Measurements from ENCODE around the gene TSHB.
"Not testable (repeated sequence)": the region's sequence is repeated elsewhere in the genome, so short reads cannot be mapped to it uniquely, and the experiment has no call there.

Gene TSHB

DNA sequence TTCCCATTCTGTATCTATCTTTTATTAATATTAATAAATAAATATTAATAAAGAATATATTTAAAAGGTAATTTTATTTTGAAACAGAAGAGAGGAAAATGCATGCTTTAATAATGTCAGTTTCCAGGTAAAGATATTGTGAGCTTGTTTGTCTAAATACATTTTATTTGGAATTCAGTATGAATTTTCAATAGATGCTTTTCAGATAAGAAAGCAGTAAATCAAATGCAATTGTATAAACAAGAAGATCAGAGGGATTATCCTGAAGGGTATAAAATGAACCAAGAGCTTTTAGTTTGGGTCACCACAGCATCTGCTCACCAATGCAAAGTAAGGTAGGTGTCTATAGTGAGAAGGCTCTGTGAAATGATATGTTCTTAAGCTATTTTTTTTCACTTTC is at the start of gene TSHB:
Gene TSHB, plus strand, starts transcription at position 301 of the 400 bp plus-strand sequence. CDS start 3,537 bp downstream, outside the sequence.
- DNase-seq (ENCODE audit: low spot score), result no peak

DNA sequence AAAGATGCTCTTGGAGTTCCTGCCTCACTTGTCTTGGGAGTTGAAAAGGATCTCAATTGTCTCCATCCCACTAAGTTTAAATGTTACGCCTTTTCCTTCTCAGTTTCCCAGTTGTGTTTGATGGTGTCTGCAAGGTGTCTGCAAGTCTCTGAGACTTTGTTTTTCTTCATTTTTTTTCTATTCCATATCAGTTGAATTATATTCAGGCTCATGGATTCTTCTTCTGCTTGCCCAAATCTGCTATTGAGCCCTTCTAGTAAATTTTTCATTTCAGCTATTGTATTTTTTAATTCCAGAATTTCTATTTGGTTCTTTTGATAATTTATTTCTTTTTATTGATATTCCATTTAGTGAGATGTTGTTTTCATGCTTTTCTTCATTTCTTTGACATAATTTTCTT is 47.4 kb upstream of the TSHB start:
- no peak for DNase-seq (ENCODE audit: low spot score)

DNA sequence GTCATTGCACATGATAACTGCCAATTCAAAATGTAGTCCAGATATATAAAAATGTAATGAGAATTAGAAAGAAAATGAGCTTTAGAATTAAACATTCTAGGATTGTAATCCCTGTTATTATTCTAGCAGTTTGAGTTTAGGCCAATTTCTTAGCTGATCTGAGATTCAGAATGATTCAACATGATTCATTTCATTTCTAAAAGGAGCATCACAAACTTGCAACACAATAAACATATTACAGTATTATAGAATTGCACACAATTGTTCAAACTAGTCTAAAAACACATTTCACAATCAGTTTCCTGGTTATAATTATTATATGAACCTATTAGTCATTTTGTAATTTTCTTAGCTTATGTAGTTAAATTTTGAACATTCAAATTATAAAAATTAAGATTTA is 43.3 kb upstream of the TSHB start:
- DNase-seq (ENCODE audit: low spot score), result no peak

DNA sequence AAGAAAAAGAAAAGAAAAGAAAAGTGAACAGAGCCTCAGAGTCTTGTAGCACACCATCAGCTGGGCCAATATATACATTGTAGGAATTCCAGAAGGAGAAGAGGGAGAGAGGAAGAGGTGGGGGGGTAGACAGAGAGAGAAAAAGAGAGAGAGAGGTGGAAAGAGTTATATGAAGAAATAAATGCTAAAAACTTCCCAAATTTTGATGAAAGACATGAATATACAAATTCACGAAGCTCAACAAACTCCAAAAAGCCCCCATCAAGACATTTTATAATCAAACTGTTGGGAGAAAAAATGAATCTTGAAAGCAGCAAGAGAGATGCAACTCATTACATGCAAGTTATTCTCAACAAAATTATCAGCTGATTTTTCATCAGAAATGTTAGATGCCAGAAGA is 41.5 kb upstream of the TSHB start:
- DNase-seq (ENCODE audit: low spot score), result no peak

DNA sequence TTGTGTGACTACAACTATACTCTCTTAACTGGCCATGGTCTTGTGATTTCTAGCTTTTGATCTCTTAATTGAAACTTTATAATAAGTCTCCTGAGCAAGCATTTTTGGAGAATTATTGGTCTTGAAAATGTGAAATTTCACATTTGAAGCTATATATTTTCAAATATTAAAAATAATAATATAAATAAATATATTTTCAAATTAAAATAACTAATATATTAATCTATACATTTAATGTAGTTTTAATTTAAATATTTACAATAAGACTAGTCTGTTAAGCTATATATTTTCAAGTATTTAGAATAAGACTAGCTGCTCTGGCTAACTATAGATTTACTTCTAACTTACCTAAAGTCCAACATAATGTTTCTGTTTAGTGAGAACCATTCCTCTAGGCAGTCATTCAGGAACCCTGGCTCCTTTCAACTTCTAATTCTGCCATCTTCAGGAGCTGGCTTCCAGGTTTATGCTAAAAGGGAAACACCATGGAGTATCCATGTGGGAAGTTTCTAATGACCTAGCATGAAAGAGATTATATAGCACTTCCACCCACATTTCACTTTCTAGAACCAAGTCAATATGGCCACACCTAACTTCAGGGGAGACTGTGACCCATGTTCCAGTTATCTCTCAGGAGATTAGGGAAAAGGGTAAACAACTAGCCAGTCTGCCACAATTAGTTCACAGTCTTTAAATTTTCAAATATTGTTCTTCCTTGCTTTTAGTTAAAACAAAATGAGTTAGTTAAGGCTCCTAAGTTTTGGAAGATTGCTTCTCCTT is 31.9 kb upstream of the TSHB start:
- DNase-seq (ENCODE audit: low spot score), result no peak

DNA sequence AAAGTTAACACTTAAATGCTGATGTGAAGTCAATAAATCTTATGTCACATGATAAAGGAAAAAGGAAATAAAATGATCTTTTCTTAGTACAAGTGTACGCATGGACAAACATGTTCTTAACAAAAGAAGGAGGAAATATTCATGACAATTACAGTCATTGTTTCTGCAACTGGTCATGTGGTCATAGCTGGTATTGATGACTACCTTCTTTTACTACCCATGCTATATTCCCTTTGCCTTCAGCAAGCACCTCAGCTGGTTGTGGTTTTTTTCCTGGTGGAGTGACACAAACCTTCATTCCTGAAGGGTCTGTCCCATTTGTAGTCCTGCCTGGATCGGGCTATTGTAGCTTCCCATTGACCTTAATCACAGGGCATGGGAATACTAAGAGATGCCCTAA is 23.4 kb upstream of the TSHB start:
- DNase-seq (ENCODE audit: low spot score), result no peak

DNA sequence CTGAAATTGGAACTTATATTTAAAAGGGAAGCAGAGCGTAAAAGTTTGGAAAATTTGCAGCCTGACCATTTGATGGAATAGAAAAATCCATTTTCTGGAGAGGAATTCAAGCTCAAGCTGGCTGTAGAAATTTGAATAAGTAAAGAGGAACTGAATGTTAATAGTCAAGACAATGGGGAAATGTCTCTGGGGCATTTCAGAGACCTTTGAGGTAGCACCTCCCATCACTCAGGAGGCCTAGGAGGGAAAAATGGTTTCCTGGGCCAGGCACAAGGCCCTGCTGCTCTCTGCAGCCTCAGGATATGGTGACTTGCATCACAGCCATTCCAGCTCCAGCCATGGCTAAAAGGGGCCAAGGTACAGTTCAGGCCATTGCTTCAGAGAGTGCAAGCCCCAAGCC is 17.6 kb upstream of the TSHB start:
- DNase-seq (ENCODE audit: low spot score), result no peak

DNA sequence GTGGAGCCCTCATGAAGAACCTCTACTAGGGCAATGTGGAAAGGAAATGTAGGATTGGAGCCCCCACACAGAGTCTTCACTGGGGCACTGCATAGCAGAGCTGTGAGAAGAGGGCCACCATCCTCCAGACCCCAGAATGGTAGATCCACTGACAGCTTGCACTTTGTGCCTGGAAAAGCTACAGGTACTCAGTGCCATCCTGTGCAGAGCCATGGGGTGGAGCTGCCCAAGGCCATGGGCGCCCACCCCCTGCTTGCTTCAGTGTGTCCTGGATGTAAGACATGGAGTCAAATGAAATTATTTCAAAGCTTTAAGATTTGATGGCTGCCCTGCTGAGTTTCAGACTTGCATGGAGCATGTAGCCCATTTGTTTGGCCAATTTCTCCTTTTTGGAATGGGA is 17.2 kb upstream of the TSHB start:
- DNase-seq (ENCODE audit: low spot score), result no peak

GRCh38 chr1:115013792-115014191 is 15.8 kb upstream of the TSHB start:
- no peak for DNase-seq (ENCODE audit: low spot score)

GRCh38 chr1:115019549-115019948 is 10.1 kb upstream of the TSHB start:
- DNase-seq (ENCODE audit: low spot score), result not testable (repeated sequence)

DNA sequence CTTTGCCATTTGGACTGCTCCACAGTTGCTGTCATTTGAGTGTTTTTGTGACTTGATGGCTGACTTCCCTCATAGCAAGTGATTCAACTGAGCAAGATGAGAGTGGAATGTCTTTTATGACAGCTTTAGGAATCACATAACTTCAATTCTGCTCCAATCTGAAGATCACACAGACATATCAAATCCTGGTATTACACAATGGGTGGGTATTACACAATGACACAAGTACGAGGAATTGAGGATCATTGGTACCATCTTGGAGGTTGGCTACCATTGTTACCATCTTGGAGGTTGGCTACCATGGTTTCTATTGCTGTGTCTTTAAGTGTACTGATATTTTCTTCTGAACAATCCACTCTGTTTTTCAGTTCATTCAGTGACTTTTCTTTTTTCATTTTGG is 8.5 kb upstream of the TSHB start:
- no peak for DNase-seq (ENCODE audit: low spot score)

GRCh38 chr1:115023593-115023992 is 6.0 kb upstream of the TSHB start:
- DNase-seq (ENCODE audit: low spot score), result no peak

DNA sequence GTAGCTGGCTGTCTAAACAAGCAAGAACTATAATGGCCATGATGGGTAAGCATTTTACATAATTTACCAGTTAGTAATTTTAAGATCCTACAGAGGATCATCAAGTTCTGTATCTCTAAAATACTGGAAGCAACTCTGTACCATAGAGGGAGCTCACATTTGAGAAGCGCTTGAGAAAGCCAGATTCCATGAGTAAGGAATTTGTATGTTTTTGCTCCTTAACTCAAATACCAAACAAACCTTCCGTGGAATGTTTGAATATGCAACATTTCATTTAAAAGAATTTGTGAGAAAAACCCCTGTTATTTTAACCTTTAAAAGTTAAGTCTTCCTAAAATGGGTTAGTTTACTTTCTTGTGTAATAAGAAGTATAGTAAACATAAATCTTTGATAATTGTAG is 2.0 kb downstream of the TSHB start:
- DNase-seq (ENCODE audit: low spot score), result no peak

DNA sequence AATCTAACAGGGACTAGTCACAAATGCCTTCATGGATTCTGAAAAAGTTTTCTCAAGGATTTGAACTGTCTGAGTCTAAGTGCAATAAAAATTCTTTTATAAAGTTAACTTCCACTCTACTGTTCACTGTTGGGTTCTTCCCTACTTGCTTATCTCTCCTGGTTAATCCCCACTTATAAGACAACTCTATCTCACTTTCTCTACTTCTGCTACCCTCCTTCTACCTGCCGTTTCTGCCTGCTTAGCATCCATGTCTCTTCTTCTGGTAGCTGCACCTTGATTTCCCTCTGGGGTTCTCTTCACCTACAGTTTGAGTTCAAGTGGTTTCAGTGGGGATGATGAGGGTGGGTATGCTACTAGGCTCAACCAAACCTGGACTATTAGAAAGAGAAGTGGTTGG is 6.0 kb downstream of the TSHB start:
- no peak for DNase-seq (ENCODE audit: low spot score)

- no peak for DNase-seq (ENCODE audit: low spot score)
Observed at GRCh38 chr1:115036814-115037507, 7.3 kb downstream of the TSHB start.

GRCh38 chr1:115040501-115040900 is 10.9 kb downstream of the TSHB start:
- DNase-seq (ENCODE audit: low spot score), result no peak

GRCh38 chr1:115041654-115042053 is 12.0 kb downstream of the TSHB start:
- DNase-seq (ENCODE audit: low spot score), result no peak

DNA sequence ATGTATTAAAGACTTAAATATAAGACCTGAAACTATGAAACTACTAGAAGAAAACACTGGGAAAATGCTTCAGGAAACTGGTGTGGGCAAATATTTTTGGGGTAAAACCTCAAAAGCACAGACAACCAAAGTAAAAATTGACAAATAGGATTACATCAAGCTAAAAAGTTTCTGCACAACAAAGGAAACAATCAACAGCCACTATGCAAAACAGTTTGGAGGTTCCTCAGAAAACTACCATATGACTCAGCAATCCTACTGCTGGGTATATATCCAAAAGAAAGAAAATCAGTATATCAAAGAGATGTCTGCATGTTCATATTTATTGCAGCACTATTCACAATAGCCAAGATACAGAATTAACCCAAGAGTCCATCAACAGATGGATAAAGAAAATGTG is 17.1 kb downstream of the TSHB start:
- no peak for DNase-seq (ENCODE audit: low spot score)

DNA sequence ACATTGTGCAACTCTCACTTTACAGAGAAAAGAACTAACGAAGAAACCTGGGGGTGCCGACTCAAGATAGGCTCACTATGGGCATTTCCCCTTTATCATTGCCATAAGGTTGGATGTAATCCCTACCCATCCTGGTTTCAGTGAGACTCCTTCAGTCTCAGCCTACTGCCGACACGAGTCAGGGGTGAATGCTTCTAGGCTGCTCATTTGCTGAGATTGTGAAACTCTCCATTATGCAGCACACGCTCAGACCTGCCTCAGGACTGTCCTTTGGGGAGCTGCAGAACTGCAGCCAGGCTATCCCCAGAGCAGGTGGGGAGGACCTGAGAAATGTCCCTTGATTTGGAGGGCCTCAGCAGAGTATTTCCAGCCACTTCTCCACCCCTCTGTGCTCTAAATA is 22.2 kb downstream of the TSHB start:
- no peak for DNase-seq (ENCODE audit: low spot score)

DNA sequence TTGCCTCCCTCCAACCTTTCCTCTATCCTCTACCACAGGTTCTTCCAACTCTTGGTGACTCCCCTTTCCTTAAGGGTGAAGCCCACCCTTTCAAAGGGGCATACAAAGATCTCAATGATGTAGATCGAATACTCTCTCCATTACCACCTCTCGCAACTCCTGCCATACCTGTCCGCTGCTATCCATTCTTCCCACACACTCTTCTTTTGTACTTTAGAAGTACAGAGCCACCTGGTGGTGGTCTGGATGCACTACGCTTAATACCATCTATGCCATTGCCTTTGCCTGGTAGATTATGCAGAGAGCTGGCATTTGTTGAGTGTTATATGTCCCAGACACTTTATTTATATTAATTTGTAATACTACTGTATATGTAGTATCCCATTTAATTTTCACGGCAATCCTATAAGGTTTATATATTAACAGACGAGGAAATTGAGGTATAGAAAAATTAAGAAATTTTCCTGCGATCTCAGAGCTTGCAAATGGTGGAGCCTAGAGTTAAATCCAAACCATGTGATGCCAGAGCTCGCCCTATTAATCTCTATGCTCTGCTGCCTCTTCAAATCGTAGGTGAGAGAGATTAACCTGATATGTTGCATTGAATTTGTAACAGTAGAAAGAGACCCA is 22.9 kb downstream of the TSHB start:
- DNase-seq (ENCODE audit: low spot score), result peak; percentile 29

DNA sequence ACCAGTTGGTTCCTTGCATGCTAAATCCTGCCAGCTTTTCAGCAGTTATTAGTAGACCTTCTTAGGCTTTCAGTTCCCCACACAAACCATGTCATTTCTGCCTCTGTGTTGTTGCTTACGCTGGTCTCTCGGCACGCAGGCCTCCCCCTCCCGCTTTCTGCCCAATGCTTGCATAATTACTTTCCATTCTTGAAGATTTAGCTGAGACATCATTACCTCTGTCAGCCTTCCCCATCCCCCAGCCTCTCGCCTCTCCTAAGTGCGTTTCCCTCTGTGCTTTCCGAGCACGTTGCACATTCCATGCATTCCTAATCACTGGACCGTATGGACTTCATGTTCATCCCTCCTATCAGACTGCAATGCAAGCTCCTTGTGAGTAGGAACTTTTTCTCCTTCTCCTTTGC is 26.8 kb downstream of the TSHB start:
- DNase-seq (ENCODE audit: low spot score), result peak; percentile 34

- no peak for DNase-seq (ENCODE audit: low spot score)
Observed at GRCh38 chr1:115057661-115058254, 28.1 kb downstream of the TSHB start.

GRCh38 chr1:115059316-115059715 is 29.7 kb downstream of the TSHB start:
- DNase-seq (ENCODE audit: low spot score), result no peak
